Transverse colon (tissue), 4 donors: ENCODE measurements around the gene OSGIN1.

ENCODE experiments used
- CTCF ChIP-seq, 5 experiments: fragments of 200-600 bp in 3 of 5; fragments of 450-650 bp in 2 of 5; sonication (generic) in 3 of 5; IDR thresholded peaks; 1 replicate in 2 of 5; 2 replicates in 3 of 5; pipeline ENCODE4 v1.5.1; 2016 to 2017; ENCODE audit warnings: antibody characterized with exemption in 5 of 5, inconsistent platforms in 3 of 5, mild to moderate bottlenecking in 2 of 5, moderate library complexity in 1 of 5
- EP300 ChIP-seq: sonication (generic); formaldehyde crosslinking; IDR thresholded peaks from one replicate; pipeline ENCODE4 v1.6.1; 2017; ENCODE audit warnings: antibody characterized with exemption, low read depth
- POLR2A ChIP-seq: fragments of 450-650 bp; IDR thresholded peaks from one replicate; pipeline ENCODE4 v1.6.1; 2016; ENCODE audit warnings: antibody characterized with exemption, mild to moderate bottlenecking, moderate library complexity
- POLR2AphosphoS5 ChIP-seq, 3 donors: sonication (generic); formaldehyde crosslinking; IDR thresholded peaks; one replicate each; pipeline ENCODE4 v1.6.1; 2016; ENCODE audit warnings: antibody characterized with exemption in 3 of 3

GRCh38 chr16:83978401-83978904, 25.4 kb downstream of the OSGIN1 start:
- TF ChIP-seq CTCF (IDR thresholded peaks at IDR 0.05) (no peak), EP300 (no peak), POLR2A (no peak), POLR2AphosphoS5 (IDR thresholded peaks at IDR 0.05) (no peak)
